SK-MEL-5 (cell line): Measurements from ENCODE around the gene GFRA1. TPM values are rescaled to one million over a fixed set of nuclear protein-coding genes. Genes with fewer than 3 reads are reported as not detected.

Experiments used
- DNase-seq: peaks from one replicate; pipeline ENCODE4 v3.0.0-alpha.2; 2016; ENCODE audit warnings: low read depth, low spot score
- in situ Hi-C: cut with HindIII; loops from 2 replicates; pipeline ENCODE4 v1.10.0; 2016; ENCODE audit warnings: low sequenced_read_pairs, high pct_unique_total_duplicates, low pct_unique_long_range_greater_than_20kb
- total RNA-seq: library from RNA; depleted of rRNA; stranded (reverse); fragments of >200 nt; shearing (Covaris generic); gene quantifications from 2 replicates; pipeline ENCODE4 v1.2.3, GENCODE V29; 2014

Gene GFRA1
- total RNA-seq, 1 experiment from 2014 or later: 0.24 TPM

DNA sequence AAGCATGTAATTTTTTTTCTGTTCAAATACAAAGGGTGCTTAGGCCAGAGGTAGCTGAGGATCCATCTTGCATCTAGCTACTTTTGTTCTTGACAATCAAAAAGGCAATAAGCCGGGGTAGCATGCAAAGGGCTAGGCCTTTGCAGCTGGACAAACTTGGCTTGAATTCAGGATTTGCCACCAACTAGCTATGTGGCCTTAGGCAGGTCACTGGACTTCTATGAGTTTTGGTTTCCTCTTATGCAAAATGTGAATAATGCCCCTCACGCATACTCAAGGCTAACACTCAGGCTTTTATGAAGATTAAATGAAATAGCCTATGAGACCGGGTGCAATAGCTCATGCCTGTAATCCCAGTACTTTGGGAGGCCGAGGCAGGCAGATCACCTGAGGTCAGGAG is 19.3 kb downstream of the GFRA1 start:
- in situ Hi-C loops: no loop called here
- DNase-seq: no peak

DNA sequence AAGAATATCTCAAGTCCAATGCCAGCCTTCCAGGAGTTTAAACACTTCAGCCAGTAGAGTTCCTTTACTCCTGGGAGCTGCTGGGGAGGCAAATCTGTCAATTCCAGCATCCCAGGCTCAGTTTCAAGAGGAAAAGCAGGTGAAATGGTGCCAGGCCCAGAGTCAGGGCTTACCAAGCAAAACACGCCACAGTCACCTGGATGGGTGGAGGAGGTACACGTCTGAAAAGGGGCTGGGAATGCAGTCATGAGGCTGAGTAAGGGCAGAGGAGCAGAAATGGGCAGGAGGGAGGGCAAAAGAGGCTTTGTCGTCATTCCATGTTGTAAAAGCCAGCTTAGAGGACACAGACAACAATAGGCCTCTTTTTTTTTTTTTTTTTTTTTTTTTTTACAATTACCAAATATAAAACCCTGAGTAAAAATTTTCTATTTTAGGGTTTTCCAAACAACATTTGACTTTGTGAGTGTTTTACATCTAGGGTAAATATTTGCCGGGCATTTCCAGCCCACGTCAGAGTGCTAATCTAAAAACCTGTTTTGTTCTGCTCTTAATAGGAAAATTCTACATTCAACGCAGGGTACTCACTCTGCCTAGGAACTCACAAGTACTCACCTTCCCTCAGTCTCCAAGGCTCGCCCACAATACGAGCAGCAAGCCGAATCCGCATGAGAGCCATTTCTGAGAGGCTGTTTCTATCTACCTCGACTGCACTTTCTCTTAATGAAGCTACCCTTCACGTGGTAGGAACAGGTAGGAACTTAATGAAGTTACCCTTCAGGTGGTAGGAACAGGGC is 21.2 kb downstream of the GFRA1 start:
- no peak for DNase-seq
- in situ Hi-C loops: no loop called here

DNA sequence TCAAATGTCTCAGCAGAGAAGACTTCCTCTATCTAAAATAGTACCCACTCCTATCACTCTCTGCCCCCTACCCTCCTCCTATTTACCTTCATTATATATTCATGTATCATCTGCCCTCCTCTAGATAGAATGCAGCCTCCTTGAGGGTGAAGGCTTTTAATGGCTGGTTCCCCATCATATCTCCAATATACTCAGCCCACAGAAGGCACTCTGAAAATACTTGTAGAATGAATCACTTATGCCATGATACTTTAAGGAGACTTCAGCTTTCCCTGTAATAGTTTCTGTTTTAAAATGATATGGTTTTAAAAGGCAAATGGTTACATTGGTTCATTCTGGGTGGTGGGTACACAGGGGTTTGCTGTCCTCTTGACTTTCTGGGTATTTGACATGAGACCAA is 25.3 kb downstream of the GFRA1 start:
- in situ Hi-C loops: no loop called here
- no peak for DNase-seq

DNA sequence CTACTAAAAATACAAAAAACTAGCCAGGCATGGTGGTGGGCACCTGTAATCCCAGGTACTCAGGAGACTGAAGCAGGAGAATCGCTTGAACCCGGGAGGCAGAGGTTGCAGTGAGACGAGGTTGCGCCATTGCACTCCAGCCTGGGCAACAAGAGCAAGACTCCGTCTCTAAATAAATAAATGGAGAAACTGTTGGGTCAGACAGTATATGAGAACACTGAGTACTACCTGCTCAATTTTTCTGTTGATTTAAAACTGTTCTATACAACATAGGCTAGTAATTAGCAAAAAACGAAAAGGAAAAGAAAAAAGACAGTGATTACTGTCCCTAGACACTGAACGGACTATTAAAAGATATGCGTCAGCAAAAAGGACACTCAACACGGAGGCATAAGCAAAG is 26.7 kb downstream of the GFRA1 start:
- DNase-seq: no peak
- in situ Hi-C loops: no loop called here

DNA sequence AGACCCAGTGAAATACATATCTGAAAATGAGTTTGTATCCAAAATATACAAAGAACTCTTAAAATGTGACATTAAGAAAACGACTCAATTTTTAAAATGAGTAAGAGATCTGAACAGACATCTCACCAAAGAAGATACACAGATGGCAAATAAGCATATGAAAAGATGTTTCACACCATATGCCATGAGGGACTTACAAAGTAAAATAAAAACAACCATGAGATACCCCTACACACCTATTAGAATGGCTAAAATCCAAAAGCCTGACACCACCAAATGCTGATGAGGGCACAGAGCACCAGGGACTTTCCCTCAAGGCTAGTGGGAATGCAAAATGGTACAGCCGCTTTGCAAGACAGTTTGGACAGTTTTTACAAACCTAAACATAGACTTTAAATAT is 27.9 kb downstream of the GFRA1 start:
- in situ Hi-C loops: no loop called here
- DNase-seq: no peak

DNA sequence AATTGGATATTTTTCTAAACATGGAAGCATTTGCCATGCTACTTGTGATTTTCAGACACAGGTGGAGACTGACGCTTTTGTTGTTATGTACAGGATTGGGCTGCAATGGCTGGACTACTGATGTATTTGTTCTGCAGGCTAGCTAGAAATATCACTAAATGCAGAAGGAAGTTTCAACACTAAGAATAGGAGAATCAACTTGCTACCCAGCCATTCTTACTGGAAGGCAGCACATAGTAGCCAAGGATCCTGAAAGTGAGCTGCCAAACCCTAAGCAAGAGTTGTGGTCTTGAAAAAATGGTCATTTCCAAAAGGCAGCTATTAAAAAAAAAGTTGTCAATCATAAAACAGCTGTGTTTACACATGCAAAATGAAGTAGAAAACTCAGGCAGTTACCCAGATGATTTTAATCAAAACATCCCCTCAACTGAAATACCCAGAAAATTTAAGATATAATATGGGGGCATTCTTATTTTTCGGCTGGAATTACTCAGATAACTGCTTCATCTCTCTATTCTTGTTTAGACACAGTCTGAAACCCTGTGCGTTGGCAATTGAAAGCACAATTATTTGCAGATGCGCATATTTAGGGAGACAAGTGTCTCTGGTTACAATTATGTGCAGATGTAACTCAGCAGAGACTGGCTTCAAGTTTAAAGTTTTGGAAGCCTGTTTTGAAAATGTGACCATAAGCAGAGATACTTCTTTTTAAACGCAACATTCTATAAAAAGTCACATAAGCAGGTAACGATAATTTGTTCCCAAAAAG is 31.2 kb downstream of the GFRA1 start:
- in situ Hi-C loops: no loop called here
- no peak for DNase-seq

DNA sequence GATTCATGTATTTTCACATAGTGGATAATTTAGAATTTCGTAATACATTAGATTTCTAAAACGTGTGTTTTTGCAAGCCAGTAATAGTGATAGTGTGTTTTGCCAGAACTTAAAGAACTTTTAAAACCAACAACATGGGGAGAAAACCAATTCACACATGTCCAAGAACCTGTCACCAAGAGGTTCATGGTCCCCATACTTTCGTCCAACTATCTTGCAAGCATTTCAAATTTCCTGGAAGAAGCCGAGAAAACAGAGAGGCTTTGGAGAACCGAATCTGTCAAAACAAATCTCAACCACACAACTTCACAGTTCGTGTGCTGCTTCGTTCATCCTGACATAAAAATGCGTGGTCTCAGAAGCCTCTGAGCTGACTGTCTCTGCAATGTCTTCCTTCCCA is 31.9 kb downstream of the GFRA1 start:
- DNase-seq: no peak
- in situ Hi-C loops: no loop called here

DNA sequence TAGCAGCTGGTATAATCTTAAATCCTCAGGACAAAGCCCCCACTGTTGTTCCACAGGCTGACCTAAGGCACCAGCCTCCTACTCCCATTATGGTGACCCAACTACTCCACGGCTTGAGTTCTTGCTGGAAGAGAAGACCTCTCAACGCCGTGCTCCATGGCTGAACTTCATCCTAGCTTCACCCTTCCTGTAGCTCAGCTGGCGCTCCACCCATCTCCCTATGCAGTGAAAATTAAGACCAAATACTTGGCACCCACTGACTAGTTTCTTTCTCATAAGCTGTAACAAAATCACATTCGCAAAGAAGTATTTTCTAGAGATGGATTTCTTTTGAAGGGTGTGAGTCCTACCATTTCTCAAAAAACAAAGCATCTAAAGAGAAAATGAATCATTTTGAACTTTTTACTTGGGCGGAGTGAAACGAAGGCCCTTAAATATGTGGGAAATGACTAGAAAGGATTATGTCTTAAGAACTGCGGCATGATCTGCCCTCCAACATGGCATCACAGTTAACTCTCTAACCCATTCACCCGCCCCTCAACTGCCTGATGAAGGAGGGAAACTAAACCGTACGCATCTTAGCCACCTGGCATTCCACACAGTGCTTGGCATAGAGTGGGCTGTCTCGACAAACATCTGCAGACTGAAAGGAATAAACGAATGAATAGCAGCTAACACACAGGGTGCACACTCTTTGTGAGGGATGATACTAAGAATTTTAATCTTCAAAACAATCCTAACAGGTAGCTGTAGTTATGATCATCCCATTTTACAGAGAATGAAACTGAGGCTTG is 32.7 kb downstream of the GFRA1 start:
- in situ Hi-C loops: no loop called here

DNA sequence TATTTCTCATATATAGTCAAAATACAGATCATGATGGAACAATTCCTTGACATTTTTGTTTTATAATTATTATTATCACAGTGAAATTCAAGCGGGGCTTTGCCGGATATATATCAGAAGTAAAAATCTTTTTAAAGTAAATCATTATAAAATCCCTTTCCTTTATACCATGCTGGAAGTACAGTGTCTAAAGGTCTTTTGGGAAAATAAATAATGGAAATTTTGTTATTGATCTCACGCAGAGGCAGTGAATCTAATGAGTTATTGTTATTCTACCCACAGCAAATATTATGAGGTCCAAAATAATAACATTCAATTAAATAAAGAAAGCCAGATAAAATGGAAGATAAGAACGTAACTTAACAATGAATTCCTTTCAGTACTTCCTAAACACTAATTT is 33.8 kb downstream of the GFRA1 start:
- DNase-seq: no peak
- in situ Hi-C loops: no loop called here

More for the DNA sequence above, 32.7 kb downstream of the GFRA1 start:
- no peak for DNase-seq

DNA sequence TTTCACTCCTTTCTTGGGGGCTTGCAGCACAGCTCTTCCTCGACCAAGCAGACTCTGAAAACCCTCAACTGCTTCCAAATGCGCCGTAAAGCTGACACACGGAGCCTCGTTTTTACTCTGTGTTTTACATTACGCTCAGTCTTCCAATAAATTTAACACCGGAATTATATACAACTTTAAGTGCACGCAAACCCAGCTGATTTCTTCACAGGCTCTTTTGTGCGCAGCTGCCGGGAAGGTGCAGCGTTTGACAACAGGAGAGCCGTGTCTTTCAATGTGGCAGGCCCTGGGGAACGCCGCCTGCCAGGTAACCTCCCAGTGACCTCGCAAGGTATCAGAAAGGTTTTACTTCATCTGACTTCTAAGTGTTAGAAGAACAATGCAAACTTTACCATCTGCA is 35.0 kb downstream of the GFRA1 start:
- no peak for DNase-seq
- in situ Hi-C loops: no loop called here

DNA sequence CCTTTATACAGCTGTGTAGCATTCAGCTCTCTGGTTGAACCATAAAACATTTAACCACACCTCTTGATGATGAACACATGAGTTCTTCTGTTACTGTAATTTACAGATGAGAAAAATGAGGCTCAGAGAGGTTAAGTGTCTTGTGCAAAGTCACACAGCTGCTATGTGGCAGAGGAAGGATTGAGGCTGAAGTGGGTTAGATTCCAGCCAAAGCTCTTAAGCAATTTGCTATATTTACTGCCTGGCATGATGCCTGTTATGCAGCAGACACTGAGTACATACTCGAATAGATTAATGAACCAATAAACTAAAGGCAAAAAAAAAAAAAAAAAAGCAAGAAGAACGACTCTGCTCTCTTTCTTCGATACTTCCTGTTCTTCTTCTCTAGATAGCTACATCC is 35.7 kb downstream of the GFRA1 start:
- in situ Hi-C loops: no loop called here
- no peak for DNase-seq

DNA sequence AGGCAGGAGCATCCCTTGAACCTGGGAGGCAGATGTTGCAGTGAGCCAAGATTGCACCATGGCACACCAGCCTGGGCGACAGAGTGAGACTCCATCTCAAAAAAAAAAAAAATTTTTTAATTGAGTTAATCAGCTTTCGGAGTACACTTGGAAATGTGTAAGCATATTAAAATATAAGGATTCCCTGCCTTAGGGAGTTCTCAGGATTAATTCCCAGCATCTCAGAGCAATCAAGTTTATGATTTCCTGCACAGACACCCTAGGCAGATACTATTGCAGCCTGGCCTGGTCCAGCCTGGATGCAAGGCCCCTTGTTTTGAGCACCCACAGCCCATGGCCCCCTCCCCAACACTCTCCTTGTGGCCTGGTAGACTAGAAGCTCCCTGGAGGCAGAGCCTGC is 39.8 kb downstream of the GFRA1 start:
- DNase-seq: no peak
- in situ Hi-C loops: no loop called here

DNA sequence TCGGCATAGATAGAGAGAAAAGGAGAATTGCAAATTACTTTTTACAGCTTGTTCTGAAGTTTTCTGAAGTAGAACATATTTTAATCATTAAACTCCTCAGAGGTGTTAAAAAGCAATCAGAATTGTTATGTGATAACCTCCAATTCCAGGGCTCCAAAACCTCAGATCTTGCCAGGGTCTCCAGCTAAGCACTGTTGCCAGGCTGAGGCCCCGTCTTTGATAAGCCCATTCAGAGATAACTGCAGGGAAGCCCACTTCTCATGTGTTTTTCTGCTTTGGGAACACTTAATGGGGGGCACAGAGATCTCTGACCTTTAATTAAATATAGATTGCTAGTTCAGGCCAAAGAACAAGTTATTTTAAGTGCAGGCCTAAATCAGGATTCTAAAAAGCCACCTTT is 40.4 kb downstream of the GFRA1 start:
- in situ Hi-C loops: no loop called here
- no peak for DNase-seq

DNA sequence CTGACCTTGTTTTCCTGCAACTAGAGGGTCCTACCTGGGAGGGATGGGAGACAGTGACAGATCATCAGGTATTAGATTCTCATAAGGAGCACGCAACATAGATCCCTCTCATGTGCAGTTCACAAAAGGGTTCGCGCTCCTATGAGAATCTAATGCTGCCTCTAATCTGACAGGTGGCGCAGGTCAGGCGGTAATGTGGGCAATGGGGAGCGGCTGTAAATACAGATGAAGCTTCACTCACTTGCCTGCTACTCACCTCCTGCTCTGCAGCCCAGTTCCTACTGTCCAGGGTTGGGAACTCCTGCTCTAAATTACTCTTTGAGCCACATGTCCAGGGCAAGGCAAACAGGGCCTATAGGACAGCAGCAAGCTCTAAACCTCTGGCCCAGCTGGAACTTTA is 46.2 kb downstream of the GFRA1 start:
- in situ Hi-C loops: no loop called here

DNA sequence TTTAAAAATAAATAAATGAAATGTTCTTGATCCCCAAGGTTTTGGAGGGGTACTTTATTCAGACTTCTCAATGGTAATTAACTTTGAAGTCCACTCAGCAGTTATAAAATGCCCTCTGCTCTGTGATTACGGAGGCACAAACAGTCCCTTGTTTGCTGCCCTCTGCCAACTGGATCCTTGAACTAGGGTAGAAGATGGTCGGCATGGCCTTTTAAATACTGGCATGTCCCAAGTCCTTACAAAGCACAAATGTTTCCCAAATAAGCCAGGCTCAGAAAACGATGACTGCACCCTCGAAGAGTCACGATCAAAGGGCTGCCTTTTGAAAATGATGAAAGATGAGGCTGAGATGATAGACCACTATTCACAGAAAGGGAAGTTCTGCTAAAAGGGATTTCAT is 47.0 kb downstream of the GFRA1 start:
- no peak for DNase-seq
- in situ Hi-C loops: no loop called here

More for the DNA sequence above, 46.2 kb downstream of the GFRA1 start:
- DNase-seq: no peak

DNA sequence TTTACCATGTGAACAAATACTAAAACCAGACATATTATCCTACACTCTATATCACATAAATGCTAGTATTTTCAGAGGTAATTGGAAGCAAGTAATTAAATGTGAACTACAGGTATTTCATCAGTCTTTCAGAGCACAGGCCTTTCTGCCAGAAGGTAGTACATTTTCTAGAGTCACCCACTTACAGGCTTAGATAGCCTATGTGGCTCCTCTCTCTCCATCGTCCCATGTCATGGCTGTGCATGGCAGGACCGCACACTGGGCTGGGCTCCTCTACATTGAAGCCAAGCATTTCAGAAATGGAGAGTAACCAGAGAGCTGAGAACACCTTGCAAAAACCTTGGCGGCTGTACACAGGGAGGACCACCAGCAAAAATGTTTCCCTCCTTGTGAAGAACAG is 49.7 kb downstream of the GFRA1 start:
- no peak for DNase-seq
- in situ Hi-C loops: no loop called here

DNA sequence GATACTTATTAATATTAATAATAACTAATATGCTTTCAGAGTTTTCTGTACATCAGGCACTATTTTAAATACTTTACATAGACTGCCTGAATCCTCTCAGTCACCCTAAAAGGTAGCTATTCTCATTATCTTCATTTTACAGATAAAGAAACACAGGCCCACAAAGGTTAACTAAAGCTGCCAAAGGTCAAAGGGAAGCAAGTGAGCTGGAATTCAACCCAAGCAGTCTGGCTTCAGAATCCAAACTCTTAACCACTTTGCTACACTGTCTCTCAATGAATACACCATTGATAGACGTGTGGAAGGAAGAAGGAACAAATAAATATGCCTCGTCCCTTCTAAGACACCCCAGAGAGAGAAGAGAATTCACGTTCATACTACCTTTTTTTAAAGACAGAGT is 52.0 kb downstream of the GFRA1 start:
- in situ Hi-C loops: no loop called here
- DNase-seq: no peak

DNA sequence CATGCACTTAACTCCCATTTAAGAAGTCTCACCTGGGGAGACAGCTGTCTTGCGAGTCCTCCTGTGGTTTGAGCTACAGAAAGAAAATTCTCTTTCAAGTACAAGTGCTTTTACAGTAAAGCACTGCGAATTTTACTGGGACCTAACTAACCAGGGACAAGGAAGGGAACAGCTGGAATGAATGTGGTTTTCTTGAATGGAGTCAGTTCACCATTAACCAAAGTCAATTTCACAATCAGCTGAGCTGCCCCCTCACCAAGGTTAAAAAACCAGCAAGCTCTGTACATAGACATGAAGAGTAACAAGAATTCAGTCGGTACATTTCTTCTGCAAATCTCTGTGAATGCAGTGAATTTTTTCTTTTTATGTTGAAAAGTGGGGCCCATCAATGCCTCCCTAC is 56.3 kb downstream of the GFRA1 start:
- in situ Hi-C loops: no loop called here
- no peak for DNase-seq
